ENCODE measurements around the gene INO80E. TPM values are rescaled to one million over a fixed set of nuclear protein-coding genes. Genes with fewer than 3 reads are reported as not detected.

The INO80E gene
- total and polyA plus RNA-seq, 2 donors (not counting 1 experiment from before 2014, with no cell fraction given): 103 to 113 TPM

DNA sequence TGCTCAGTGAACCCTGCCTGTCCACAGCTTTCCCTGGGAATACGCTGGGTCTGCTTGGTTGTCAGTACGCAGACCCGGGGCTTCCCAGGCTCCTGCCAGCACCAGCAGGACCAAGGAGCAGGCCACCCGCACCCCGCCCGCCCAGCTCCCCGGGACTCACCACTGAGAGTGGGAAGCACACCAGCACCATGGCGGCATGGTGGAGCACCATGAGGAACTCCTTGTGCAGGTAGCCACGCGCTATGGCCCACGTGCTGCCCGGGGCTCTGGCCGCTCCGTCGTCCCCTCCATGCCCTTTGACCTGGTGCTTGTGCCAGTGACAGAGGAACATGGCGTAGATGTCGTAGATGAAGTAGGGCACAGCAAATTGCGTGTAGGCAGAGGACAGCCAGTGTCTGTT, 30.4 kb downstream of the INO80E start:
- Histone ChIP-seq H3K9ac (ENCODE audit: low read length) (no peak overlapping the region), H3K27ac (ENCODE audit: low read length in 2 of 2) (no peak overlapping the region), H3K4me1 (ENCODE audit: control insufficient read depth in 2 of 2, insufficient read depth in 2 of 2, low read length in 2 of 2) (peaks cover 11 to 12% of the 10 kb centered on the region in 2 donors), H3K4me2 (replicated peaks; ENCODE audit: low read depth, low read length, poor library complexity, severe bottlenecking) (no peak overlapping the region), H3K36me3 (replicated peaks in 1 of 2; ENCODE audit: control extremely low read depth in 1 of 2, control insufficient read depth in 1 of 2, extremely low read depth in 1 of 2, insufficient read depth in 2 of 2, low read length in 1 of 2) (no peaks in the 10 kb centered on the region), H3K79me2 (ENCODE audit: control insufficient read depth, insufficient read depth, low read length) (no peaks in the 10 kb centered on the region), H3K27me3 (replicated peaks in 1 of 4; ENCODE audit: control extremely low read depth in 1 of 4, control insufficient read depth in 3 of 4, insufficient read depth in 4 of 4, low read length in 3 of 4) (peaks cover 0 to 41% (median 20%) of the 10 kb centered on the region in 4 experiments), H3K9me3 (ENCODE audit: control extremely low read depth in 1 of 3, control insufficient read depth in 2 of 3, insufficient read depth in 1 of 3, low read length in 2 of 3) (peaks cover 0 to 9% (median 0%) of the 10 kb centered on the region in 3 donors), H3K4me3 (ENCODE audit: control extremely low read depth in 1 of 5, extremely low read depth in 1 of 5, insufficient read depth in 1 of 5, low read depth in 2 of 5, low read length in 4 of 5) (no peak overlapping the region), H2AFZ (ENCODE audit: insufficient read depth, low read depth, low read length, poor library complexity, severe bottlenecking) (no peak overlapping the region), H4K20me1 (ENCODE audit: control insufficient read depth, insufficient read depth, low read length, poor library complexity, severe bottlenecking) (no peaks in the 10 kb centered on the region)
- peaks cover 7% of the 10 kb centered on the region for H3K4me1 Mint-ChIP-seq
- WGBS (ENCODE audit: insufficient coverage): 93% methylated on average over 18 of the region's 18 CpGs
- H3K27me3 Mint-ChIP-seq: peaks cover 43% of the 10 kb centered on the region
- TF ChIP-seq, protein P1, sequence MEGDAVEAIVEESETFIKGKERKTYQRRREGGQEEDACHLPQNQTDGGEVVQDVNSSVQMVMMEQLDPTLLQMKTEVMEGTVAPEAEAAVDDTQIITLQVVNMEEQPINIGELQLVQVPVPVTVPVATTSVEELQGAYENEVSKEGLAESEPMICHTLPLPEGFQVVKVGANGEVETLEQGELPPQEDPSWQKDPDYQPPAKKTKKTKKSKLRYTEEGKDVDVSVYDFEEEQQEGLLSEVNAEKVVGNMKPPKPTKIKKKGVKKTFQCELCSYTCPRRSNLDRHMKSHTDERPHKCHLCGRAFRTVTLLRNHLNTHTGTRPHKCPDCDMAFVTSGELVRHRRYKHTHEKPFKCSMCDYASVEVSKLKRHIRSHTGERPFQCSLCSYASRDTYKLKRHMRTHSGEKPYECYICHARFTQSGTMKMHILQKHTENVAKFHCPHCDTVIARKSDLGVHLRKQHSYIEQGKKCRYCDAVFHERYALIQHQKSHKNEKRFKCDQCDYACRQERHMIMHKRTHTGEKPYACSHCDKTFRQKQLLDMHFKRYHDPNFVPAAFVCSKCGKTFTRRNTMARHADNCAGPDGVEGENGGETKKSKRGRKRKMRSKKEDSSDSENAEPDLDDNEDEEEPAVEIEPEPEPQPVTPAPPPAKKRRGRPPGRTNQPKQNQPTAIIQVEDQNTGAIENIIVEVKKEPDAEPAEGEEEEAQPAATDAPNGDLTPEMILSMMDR (IDR thresholded peaks at IDR 0.05): no peak
- no peak for TF ChIP-seq EZH2 (IDR thresholded peaks at IDR 0.05; ENCODE audit: borderline replicate concordance, insufficient read depth, low read depth, low read length, poor library complexity, severe bottlenecking)
- H3K4me3 Mint-ChIP-seq: no peak overlapping the region
- ChIA-PET POLR2A (interaction anchor here (0.6 kb wide), 1 partner anchor 889 kb away, joined by 3 read pairs; no protein-coding TSS in a partner anchor), CTCF (no interaction called here)
- no peak overlapping the region for H3K27ac Mint-ChIP-seq
- H3K9me3 Mint-ChIP-seq (ENCODE audit: insufficient read depth): no peaks in the 10 kb centered on the region
- no peak for DNase-seq
- no peak for ATAC-seq (ENCODE audit: low read depth)
- intact Hi-C loops (cut with micrococcal nuclease): no loop called here

- intact Hi-C loops (cut with micrococcal nuclease): no loop called here
- H3K4me1 Mint-ChIP-seq: peaks cover 10% of the 10 kb centered on the region
- no peak for DNase-seq
- Histone ChIP-seq H2AFZ (ENCODE audit: insufficient read depth, low read depth, low read length, poor library complexity, severe bottlenecking) (no peak overlapping the region), H3K36me3 (replicated peaks in 1 of 2; ENCODE audit: control extremely low read depth in 1 of 2, control insufficient read depth in 1 of 2, extremely low read depth in 1 of 2, insufficient read depth in 2 of 2, low read length in 1 of 2) (no peaks in the 10 kb centered on the region), H3K4me1 (ENCODE audit: control insufficient read depth in 2 of 2, insufficient read depth in 2 of 2, low read length in 2 of 2) (peaks cover 10 to 21% of the 10 kb centered on the region in 2 donors), H3K79me2 (ENCODE audit: control insufficient read depth, insufficient read depth, low read length) (no peaks in the 10 kb centered on the region), H3K9me3 (ENCODE audit: control extremely low read depth in 1 of 3, control insufficient read depth in 2 of 3, insufficient read depth in 1 of 3, low read length in 2 of 3) (peaks cover 0 to 15% (median 0%) of the 10 kb centered on the region in 3 donors), H3K27ac (ENCODE audit: low read length in 2 of 2) (no peak overlapping the region), H3K4me2 (replicated peaks; ENCODE audit: low read depth, low read length, poor library complexity, severe bottlenecking) (no peak overlapping the region), H3K27me3 (replicated peaks in 1 of 4; ENCODE audit: control extremely low read depth in 1 of 4, control insufficient read depth in 3 of 4, insufficient read depth in 4 of 4, low read length in 3 of 4) (peaks cover 0 to 55% (median 28%) of the 10 kb centered on the region in 4 experiments), H3K9ac (ENCODE audit: low read length) (no peak overlapping the region), H4K20me1 (ENCODE audit: control insufficient read depth, insufficient read depth, low read length, poor library complexity, severe bottlenecking) (no peaks in the 10 kb centered on the region), H3K4me3 (ENCODE audit: control extremely low read depth in 1 of 5, extremely low read depth in 1 of 5, insufficient read depth in 1 of 5, low read depth in 2 of 5, low read length in 4 of 5) (no peak overlapping the region)
- H3K27me3 Mint-ChIP-seq: peaks cover 53% of the 10 kb centered on the region
- H3K9me3 Mint-ChIP-seq (ENCODE audit: insufficient read depth): no peaks in the 10 kb centered on the region
- TF ChIP-seq, protein P1 (IDR thresholded peaks at IDR 0.05): no peak
- no peak for TF ChIP-seq EZH2 (IDR thresholded peaks at IDR 0.05; ENCODE audit: borderline replicate concordance, insufficient read depth, low read depth, low read length, poor library complexity, severe bottlenecking)
- ChIA-PET CTCF (no interaction called here), POLR2A (no interaction called here)
- ATAC-seq (ENCODE audit: low read depth): no peak
- 48% methylated on average over 10 of the region's 13 CpGs for WGBS (ENCODE audit: insufficient coverage)
- H3K27ac Mint-ChIP-seq: no peak overlapping the region
- no peak overlapping the region for H3K4me3 Mint-ChIP-seq
Observed at GRCh38 chr16:30027588-30028437, 31.8 kb downstream of the INO80E start.
